ENCODE data around the gene VAV3. TPM values are rescaled to one million over a fixed set of nuclear protein-coding genes. Genes with fewer than 3 reads are reported as not detected.

Gene VAV3
- total RNA-seq, 1 donor from 2014 or later, result 4.8 TPM

- no peaks in the 10 kb centered on the region for H3K27me3 ChIP-seq (ENCODE audit: control insufficient read depth, insufficient read depth, low read length)
- H3K4me3 ChIP-seq (ENCODE audit: low read depth, low read length), result no peak overlapping the region
- DNase-seq (ENCODE audit: low read depth), result no peak
- H3K36me3 ChIP-seq (ENCODE audit: control insufficient read depth, insufficient read depth, low read length), result no peaks in the 10 kb centered on the region
- no peak for TF ChIP-seq CTCF (IDR thresholded peaks at IDR 0.05; ENCODE audit: insufficient read depth, low read length, poor library complexity, severe bottlenecking)
Measured at GRCh38 chr1:107677697-107678096, 287.3 kb downstream of the VAV3 start.

DNA sequence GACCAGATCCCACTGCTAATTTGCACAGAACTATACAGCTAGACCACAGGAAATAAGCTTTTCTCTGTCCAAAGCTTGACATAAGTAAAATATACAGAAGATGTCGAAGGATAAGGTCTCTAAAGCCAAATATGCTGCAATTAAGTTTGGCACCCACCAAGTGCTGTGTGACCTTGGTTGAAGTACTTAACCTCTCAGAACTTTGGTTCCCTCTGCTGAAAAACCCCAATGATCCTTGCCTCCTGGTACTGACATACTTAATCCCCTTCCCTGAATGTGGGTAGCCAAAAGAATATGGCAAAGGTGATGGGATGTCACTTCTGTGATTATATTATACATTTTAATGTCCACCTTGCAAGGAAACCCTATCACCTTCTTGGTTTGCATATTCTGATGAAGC, 290.5 kb downstream of the VAV3 start:
- no peak for DNase-seq (ENCODE audit: low read depth)
- no peak overlapping the region for H3K4me3 ChIP-seq (ENCODE audit: low read depth, low read length)
- no peaks in the 10 kb centered on the region for H3K36me3 ChIP-seq (ENCODE audit: control insufficient read depth, insufficient read depth, low read length)
- TF ChIP-seq CTCF (IDR thresholded peaks at IDR 0.05; ENCODE audit: insufficient read depth, low read length, poor library complexity, severe bottlenecking), result no peak
- H3K27me3 ChIP-seq (ENCODE audit: control insufficient read depth, insufficient read depth, low read length), result no peaks in the 10 kb centered on the region

- Histone ChIP-seq H3K4me3 (ENCODE audit: low read depth, low read length) (no peak overlapping the region), H3K36me3 (ENCODE audit: control insufficient read depth, insufficient read depth, low read length) (no peaks in the 10 kb centered on the region), H3K27me3 (ENCODE audit: control insufficient read depth, insufficient read depth, low read length) (no peaks in the 10 kb centered on the region)
- no peak for DNase-seq (ENCODE audit: low read depth)
- no peak for TF ChIP-seq CTCF (IDR thresholded peaks at IDR 0.05; ENCODE audit: insufficient read depth, low read length, poor library complexity, severe bottlenecking)
Measured at GRCh38 chr1:107673006-107673405, 292.0 kb downstream of the VAV3 start.

GRCh38 chr1:107670397-107671040, 294.5 kb downstream of the VAV3 start:
- no peak overlapping the region for H3K4me3 ChIP-seq (ENCODE audit: low read depth, low read length)
- DNase-seq (ENCODE audit: low read depth), result no peak
- no peaks in the 10 kb centered on the region for H3K36me3 ChIP-seq (ENCODE audit: control insufficient read depth, insufficient read depth, low read length)
- H3K27me3 ChIP-seq (ENCODE audit: control insufficient read depth, insufficient read depth, low read length), result no peaks in the 10 kb centered on the region
- no peak for TF ChIP-seq CTCF (IDR thresholded peaks at IDR 0.05; ENCODE audit: insufficient read depth, low read length, poor library complexity, severe bottlenecking)

DNA sequence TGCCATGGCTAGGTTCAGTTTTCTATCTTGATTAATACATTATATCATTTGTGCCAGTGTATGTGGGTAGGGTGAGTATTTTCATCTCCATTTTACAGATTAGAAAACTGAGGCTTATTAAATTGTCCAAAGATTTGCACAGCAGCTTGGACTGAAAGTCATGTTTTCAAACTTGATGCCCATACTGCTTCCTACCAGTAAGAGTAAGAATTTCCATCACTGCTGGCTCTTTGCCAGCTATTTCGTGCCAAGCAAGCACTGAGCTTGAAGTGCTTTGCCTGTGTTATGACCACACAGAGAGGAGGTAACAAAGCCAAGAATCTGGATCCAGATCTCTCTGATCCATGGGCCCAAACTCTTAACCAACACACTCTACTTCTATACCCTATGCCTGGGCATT, 295.0 kb downstream of the VAV3 start:
- DNase-seq (ENCODE audit: low read depth), result no peak
- Histone ChIP-seq H3K36me3 (ENCODE audit: control insufficient read depth, insufficient read depth, low read length) (no peaks in the 10 kb centered on the region), H3K27me3 (ENCODE audit: control insufficient read depth, insufficient read depth, low read length) (no peaks in the 10 kb centered on the region), H3K4me3 (ENCODE audit: low read depth, low read length) (no peak overlapping the region)
- TF ChIP-seq CTCF (IDR thresholded peaks at IDR 0.05; ENCODE audit: insufficient read depth, low read length, poor library complexity, severe bottlenecking), result no peak

DNA sequence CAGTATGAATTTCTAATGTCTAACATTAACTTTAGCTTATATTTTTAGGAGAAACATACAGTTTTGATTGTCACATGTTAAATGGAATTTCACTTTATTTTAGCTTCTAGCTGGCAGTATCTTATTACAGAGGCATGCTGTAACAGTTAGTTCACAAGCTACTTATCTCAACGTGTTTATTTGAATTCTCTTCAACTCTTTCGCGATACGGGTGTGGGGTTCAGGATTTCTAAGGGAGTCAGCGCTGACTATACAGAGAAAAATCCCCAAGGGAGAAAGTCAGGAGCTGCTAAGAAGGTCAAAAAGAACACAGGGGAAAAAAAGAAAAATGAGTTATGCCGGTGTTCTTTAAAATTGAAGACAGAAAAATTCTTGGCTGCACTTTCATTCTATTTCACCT, 296.2 kb downstream of the VAV3 start:
- Histone ChIP-seq H3K27me3 (ENCODE audit: control insufficient read depth, insufficient read depth, low read length) (no peaks in the 10 kb centered on the region), H3K4me3 (ENCODE audit: low read depth, low read length) (no peak overlapping the region), H3K36me3 (ENCODE audit: control insufficient read depth, insufficient read depth, low read length) (no peaks in the 10 kb centered on the region)
- no peak for DNase-seq (ENCODE audit: low read depth)
- no peak for TF ChIP-seq CTCF (IDR thresholded peaks at IDR 0.05; ENCODE audit: insufficient read depth, low read length, poor library complexity, severe bottlenecking)

All from kidney epithelial cell (primary cell).